GM18858 (cell line): ENCODE measurements around the gene SCUBE2.

Source experiments
- ATAC-seq: cut with Tn5 transposase; IDR thresholded peaks from one replicate; pipeline ENCODE4 v1.9.1; 2021; ENCODE audit not compliant: unreplicated experiment

The SCUBE2 gene

DNA sequence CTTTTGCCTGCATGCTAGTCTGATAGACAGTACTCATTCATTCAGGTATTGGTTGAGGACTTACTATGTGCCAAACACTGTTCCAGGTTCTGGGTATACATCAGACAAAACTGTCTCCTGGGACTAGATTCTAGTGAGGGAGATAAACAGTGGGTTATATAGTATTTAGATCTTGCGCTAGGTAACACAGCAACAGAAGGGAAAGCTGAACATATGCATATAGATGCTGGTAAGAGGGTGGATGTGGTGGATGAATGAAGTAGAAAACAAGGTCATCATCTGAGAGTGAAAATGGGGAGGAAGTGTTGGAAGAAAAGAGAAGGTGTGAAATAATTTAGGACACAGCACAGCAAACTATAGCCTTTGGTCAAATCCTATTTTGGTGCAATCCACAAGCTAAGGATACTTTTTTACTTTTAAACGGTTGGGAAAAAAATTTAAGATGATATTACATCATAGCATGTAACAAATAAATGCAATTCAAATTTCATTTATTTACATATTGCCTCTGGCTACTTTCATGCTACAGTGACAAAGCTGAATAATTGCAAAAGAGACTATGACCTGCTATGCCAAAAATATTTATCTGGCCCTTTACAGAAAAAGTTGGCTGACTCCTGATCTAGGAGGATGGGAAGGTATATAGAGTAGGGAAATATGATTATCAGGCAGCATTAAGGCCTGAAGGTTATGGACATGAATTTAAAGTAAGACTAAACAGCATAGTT is 120.0 kb downstream of the SCUBE2 start:
- ATAC-seq: no peak
